Activated T-cell treated with anti-CD3 and anti-CD28 coated beads, Interleukin-2, amount 50 U/mL, for 1 hour (primary cell): Measurements from ENCODE around the gene ATG16L1.

Source experiments
- DNase-seq: peaks from one replicate; pipeline ENCODE4 v3.0.0-alpha.2; 2020

ATG16L1 gene

DNA sequence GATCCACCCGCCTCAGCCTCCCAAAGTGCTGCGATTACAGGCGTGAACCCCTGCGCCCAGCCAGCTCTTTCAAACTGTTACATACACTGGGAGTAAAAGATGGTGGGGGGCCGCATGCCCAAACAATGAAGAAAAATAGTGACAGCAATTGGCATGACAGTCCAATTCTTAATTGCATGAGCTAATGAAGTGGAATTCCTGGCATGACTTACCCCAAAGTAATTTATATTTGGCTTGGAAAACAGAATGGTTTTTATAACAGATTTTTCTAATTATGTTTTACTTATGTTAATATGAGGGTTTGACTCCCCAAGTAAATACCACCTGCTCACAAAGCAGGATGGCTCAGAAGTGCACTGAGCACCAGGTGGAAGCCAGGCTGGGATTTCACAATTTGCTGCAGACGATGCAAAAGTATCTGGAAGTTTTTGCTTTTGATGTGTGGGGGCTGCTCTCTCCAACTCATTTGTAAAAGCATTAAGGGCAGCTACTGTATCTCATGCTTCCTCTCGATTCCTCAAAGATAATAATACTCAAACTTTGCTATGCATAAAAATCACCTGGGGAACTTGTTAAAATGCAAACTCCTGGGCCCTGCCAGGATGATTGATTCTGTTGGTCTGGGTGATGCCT, 24.0 kb upstream of the ATG16L1 start:
- no peak for DNase-seq

DNA sequence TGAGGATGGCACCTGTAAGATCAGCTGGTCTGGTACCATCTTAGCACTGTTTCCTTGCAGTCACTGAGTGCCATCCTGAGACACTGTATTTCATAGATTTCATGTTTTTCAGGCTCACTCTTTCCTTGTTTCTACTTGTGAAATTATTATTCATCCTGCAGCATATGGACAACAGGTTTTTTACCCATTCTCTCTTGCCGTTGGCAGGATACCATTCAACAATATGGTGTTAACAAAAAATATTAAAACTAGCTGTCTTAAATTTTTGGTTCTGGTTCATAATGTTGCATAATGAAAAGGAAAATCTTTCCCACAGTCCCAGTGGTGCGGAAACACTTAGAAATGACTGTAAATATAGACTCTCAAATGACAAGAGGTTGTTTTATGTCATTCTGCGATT, 23.1 kb upstream of the ATG16L1 start:
- DNase-seq, result no peak

- no peak for DNase-seq
Measured at GRCh38 chr2:233233618-233234230, 17.7 kb upstream of the ATG16L1 start.

DNA sequence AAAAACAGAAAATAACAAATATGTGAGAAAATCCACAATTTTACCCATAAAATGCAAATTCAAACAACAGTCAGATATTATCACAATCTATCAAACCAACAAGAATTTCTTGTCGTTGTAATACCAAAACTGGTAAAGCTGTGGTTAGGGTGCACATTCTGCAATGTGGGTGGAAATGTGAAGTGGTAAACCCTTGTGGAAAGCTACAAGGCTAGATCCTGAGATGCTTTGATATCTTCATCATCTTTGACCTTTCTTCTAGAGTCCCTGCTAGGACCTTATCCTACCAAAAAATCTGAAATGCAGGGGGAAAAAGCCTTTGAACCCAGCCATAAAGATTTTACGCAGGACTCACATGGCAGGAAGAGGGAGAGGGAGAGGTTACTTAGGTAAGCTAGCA, 17.2 kb upstream of the ATG16L1 start:
- no peak for DNase-seq

GRCh38 chr2:233234996-233235395, 16.5 kb upstream of the ATG16L1 start:
- DNase-seq, result no peak

DNA sequence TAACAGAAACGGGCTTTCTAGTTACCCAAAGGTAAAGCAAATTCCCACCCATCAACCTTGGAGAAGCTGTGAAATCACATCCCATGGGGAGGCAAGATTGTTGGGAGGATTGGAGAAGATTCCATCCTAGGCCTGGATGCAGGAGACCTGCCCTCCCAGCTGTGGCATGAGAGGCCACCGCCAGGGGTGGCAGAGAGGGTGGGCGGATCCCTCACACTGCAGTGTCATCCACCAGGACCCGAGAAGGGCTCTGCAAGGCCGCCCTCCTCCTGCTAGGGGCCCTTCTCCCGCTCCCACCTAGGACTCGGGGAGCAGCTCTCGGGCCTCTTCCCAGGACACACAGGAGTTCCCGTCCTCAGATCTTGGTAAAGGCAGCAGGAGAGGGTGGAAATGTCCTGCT, 15.5 kb upstream of the ATG16L1 start:
- DNase-seq, result no peak

GRCh38 chr2:233236820-233237589, 14.5 kb upstream of the ATG16L1 start:
- no peak for DNase-seq

DNA sequence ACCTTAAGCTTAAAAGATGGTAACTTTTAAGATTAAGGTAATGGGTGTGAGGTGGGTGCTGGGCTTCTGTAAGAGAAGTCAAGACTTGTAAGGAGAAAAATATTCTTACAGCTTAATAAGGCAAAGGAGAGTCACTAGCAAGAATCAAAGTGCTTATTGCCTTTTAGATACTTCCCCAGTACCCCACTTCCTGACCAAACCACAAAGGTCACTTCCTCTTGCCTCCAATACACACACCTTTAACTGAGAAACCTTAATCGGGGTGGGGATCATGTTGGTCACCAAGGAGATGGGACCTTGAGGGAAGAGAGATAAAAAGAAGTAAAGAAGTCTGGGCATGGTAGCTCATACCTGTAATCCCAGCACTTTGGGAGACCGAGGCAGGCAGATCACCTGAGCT, 10.6 kb upstream of the ATG16L1 start:
- no peak for DNase-seq

GRCh38 chr2:233241803-233242202, 9.7 kb upstream of the ATG16L1 start:
- no peak for DNase-seq

- no peak for DNase-seq
Measured at GRCh38 chr2:233242231-233242927, 9.1 kb upstream of the ATG16L1 start.

GRCh38 chr2:233243348-233243747, 8.1 kb upstream of the ATG16L1 start:
- DNase-seq, result no peak

GRCh38 chr2:233244818-233245217, 6.7 kb upstream of the ATG16L1 start:
- DNase-seq, result no peak

- no peak for DNase-seq
Measured at GRCh38 chr2:233245406-233245805, 6.1 kb upstream of the ATG16L1 start.

- no peak for DNase-seq
Measured at GRCh38 chr2:233247116-233247515, 4.4 kb upstream of the ATG16L1 start.

- no peak for DNase-seq
Measured at GRCh38 chr2:233247744-233248143, 3.7 kb upstream of the ATG16L1 start.

DNA sequence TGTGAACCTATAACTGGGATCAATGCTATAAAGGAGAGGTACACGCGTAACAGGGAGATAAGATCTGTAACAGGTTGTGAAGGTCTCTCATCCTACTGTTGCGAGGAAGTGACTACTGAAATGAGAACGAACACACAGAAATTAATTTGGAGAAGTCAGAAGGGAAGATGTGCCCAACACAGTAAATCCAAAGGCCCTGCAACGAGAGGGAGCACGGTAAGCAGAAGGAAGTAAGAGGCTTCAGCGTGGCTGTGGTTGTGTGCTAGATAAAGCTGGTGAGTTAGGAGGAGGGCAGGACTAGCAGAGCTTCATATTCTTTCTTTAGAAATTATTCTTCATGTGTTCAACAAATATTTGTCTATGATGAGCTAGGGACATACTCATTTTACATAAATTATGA, 2.5 kb upstream of the ATG16L1 start:
- no peak for DNase-seq

DNA sequence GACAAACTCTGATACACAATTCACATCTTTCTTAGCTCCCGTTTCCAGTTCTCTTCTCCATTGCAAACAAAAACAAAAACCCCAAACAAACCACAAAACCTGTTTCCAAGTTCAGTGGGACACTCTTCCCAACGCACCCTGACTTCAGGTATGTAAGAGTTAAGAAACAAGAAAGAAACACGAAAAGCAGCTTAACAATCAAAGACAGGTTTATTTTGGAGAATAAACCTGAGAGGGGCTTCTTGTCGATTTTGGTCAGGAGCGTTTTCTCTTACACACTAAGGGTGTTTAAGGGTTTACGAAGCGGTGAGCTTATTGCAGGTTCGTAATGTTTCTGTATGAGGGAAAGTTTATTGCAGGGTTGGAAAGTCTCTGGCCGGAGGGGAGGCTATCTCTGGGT, 905 bp upstream of the ATG16L1 start:
- DNase-seq, result no peak

- DNase-seq, result no peak
Measured at GRCh38 chr2:233250985-233251305, 528 bp upstream of the ATG16L1 start.

GRCh38 chr2:233252227-233252626, 754 bp downstream of the ATG16L1 start:
- no peak for DNase-seq

DNA sequence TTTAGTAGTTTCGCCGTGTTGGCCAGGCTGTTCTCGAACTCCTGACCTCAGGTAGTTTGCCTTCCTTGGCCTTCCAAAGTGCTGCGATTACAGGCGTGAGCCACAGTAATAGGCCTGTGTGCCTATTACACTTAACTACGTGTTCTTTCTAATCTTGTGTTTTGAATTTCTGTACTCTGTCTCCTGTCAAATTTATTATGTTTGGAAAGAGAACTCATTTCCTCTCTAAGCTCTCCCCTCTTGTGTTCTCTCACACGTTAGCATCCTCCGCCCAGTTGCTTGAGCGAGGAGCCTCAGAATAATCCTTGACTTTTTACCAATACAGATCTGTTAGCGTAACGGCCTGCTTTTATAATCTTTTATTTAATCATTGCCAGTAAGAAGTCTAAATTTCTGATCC, 3.7 kb downstream of the ATG16L1 start:
- DNase-seq, result no peak

DNA sequence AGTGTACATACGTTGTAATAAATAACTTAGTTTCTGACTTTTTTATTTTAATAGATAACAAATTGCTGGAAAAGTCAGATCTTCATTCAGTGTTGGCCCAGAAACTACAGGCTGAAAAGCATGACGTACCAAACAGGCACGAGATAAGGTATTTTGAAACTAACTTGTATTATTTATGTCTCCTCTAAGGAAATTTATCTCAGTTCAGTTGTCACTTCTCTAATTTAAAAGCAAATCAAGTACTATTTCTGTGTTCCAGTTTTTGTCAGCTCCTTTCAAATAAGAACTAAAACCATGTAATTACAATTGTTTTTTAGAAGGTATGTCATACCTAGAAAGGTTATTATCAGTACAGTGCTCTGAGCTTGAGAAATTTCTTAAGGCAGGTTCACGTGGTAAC, 4.6 kb downstream of the ATG16L1 start:
- DNase-seq, result no peak

GRCh38 chr2:233258211-233258610, 6.7 kb downstream of the ATG16L1 start:
- no peak for DNase-seq

- no peak for DNase-seq
Measured at GRCh38 chr2:233259730-233260129, 8.3 kb downstream of the ATG16L1 start.

- DNase-seq, result no peak
Measured at GRCh38 chr2:233260661-233261060, 9.2 kb downstream of the ATG16L1 start.
